ENCODE results near the gene TGFBRAP1. TPM values are rescaled to one million over a fixed set of nuclear protein-coding genes. Genes with fewer than 3 reads are reported as not detected.

The TGFBRAP1 gene
- polyA plus RNA-seq, 3 donors = 15.0 to 17.5 (median 17.0) TPM

- DNase-seq = no peak
Observed at GRCh38 chr2:105324101-105324500, 5.4 kb downstream of the TGFBRAP1 start.

GRCh38 chr2:105323111-105323510 lies 6.4 kb downstream of the TGFBRAP1 start:
- DNase-seq = no peak

DNA sequence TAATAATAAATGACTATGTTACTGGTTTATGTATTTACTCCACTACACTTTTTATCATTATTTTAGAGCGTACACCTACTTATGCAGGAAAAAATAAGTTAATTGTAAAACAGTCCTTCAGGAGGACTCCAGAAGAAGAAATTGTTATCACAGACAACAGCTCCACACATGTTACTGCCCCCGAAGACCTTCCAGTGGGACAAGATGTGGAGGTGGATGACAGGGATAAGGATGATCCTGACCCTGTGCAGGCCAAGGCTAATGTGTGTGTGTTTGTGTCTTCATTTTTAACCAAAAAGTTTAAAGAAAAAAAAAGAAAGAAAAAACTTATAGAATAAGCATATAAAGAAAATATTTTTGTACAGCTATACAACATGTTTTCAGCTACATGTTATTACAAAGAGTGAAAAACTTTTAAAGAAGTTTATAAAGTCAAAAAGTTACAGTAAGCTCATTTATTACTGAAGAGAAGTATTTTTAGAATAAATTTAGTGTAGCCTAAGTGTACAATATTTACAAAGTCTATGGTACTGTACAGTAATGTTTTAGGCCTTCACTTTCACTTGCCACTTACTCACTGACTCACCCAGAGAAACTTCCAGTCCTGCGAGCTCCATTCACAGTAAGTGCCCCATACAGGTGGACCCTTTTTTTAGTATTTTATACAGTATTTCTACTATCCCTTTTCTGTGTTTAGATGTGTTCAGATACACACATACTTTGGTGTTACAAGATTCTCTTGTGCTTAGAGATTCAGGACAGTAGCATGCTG lies 7.5 kb downstream of the TGFBRAP1 start:
- no peak for DNase-seq

GRCh38 chr2:105320651-105321215 lies 8.8 kb downstream of the TGFBRAP1 start:
- DNase-seq = no peak

- DNase-seq = no peak
Observed at GRCh38 chr2:105317937-105318336, 11.6 kb downstream of the TGFBRAP1 start.

DNA sequence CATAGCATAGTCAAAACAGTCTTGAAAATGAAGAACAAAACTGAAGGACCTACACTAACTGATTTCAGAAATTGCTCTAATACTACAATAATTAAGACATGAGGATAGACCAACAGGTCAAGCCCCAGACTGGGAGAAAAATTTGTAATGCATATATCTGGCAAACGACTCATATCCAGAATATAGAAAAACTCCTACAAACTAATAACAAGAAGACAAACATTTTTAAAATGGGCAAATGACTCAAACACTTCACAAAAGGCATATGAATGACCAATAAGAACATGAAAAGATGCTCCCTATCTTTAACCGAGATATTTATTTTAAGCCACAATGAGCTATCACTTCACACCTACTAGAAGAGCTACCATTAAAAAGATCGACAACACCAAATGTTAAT lies 14.2 kb downstream of the TGFBRAP1 start:
- no peak for DNase-seq

GRCh38 chr2:105313877-105314276 lies 15.7 kb downstream of the TGFBRAP1 start:
- no peak for DNase-seq

GRCh38 chr2:105309147-105309545 lies 20.4 kb downstream of the TGFBRAP1 start:
- DNase-seq = no peak

GRCh38 chr2:105308382-105309146 lies 21.0 kb downstream of the TGFBRAP1 start:
- no peak for DNase-seq

- no peak for DNase-seq
Observed at GRCh38 chr2:105307962-105308361, 21.6 kb downstream of the TGFBRAP1 start.

DNA sequence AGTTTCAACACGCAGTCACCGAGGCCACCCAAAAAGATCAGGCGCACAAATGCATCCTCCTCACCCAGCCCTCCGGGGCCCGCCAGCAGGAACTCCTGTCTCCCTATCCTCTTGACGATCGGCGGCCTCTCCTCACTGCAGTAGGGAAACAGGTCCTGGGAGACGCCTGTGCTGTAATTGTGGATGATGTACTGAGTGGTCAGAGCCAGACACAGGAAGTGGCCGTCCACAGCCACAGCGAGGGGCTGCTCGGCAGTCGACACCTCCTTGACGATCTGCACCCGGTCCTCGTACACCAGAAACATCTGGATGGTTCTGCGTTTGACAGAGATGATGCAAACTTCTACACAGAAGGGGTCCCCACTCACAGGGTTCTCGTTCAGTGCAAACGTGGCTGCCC lies 22.0 kb downstream of the TGFBRAP1 start:
- no peak for DNase-seq

GRCh38 chr2:105307146-105307545 lies 22.4 kb downstream of the TGFBRAP1 start:
- DNase-seq = no peak

- DNase-seq = no peak
Observed at GRCh38 chr2:105301646-105302045, 27.9 kb downstream of the TGFBRAP1 start.

- no peak for DNase-seq
Observed at GRCh38 chr2:105299290-105299689, 30.2 kb downstream of the TGFBRAP1 start.

GRCh38 chr2:105298017-105298416 lies 31.5 kb downstream of the TGFBRAP1 start:
- no peak for DNase-seq

DNA sequence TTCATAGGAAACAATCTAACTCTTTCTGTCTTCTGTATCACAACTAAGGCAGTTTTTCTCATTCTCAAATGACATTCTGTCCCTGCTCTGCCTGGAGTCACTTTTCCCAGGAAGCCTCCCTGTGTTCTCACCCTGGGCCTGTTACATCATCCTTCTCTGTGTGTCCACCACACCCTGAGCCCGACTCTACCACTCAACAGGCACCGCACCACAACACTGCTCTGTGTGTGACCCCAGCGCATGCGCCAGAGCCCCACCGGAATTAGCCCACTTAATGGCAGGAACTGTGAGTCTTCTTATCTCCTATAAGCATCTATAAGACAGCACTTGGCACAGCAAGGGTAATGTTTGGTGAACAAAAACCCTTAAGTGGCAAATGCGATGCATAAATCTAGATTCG lies 32.3 kb downstream of the TGFBRAP1 start:
- DNase-seq = no peak

GRCh38 chr2:105296017-105296611 lies 33.4 kb downstream of the TGFBRAP1 start:
- no peak for DNase-seq

DNA sequence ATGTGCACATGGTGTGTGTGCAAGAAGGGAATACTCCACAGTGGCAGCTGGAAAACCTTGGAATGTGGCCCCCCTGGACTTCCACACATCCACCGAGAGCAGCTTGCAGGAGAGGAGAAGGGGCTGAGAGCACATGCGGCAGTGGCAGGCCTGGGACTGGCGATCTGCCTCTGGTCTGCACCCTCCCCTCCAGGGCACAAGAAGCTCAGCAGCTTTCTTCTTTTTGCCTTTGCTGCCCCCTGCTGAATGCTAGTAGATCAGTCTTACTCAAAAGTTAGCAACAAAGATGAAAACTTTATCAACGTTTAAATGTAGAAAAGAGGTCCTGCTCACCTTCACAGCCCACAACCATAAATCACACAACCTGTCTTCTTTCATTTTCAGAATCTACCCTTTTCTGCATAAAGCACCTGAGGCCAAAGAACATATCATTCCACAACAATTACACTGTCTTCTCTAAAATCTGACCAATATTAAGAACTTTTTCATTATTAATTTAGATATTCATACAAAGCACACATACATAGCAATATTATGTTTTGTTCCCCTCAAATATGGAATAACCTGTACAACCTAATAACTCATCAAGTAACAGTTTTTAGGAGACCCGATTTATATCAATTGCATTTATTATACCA lies 34.6 kb downstream of the TGFBRAP1 start:
- DNase-seq = peak; percentile 67

GRCh38 chr2:105294046-105294445 lies 35.5 kb downstream of the TGFBRAP1 start:
- no peak for DNase-seq

GRCh38 chr2:105291981-105292380 lies 37.6 kb downstream of the TGFBRAP1 start:
- DNase-seq = no peak

DNA sequence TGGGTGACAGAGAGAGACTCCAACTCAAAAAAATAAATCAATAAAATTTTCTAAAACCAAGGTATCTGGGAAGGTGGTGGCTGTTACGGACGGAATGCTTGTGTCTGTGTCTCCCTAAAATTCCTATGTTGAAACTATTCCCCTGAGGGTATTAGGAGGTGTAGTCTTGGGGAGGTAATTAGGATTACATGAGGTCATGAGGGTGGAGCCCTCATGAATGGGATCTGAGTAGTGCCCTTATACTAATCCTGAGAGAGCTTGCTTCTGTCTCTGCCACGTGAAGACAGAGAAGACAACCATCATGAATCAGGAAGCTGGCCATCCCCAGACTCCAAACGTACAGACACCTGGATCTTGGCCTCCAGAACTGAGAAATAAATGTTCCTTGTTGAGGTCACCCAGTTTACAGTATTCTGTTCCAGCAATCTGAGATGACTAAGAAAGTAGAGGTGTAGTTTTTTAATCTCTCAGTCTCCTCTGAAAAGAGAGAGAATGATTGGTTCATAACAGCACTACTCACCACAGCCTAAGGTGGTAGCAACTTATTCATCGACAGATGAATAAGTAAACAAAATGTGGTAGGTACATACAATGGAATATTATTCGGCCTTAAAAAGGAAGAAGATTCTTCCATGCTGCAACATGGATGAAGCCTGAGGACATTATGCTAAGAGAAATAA lies 38.4 kb downstream of the TGFBRAP1 start:
- no peak for DNase-seq

DNA sequence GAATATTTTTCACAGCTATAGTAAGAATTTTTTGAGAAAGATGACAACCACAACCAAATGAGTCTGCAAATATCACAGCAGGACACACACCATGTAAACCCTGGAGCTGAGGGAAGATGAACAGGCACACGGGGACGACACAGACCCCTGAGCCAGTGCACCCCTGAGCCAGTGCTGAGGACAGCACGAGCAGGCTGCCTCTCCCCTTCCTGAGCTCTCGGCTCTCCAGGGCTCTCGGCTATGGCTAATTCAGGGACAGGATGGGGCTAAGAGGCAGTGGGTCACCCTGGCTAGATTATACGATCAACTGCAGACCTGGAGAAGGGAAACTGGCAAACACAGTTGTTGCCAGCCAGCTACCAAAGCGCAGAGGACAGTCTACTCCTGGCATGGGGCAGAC lies 41.4 kb downstream of the TGFBRAP1 start:
- no peak for DNase-seq
